HG03060 (cell line): ENCODE results near the gene GPX4.

ENCODE experiments used
- ATAC-seq: cut with Tn5 transposase; IDR thresholded peaks from one replicate; pipeline ENCODE4 v1.9.1; 2021; ENCODE audit warnings: low read depth, moderate number of reproducible peaks; ENCODE audit not compliant: unreplicated experiment

The GPX4 gene, protein sequence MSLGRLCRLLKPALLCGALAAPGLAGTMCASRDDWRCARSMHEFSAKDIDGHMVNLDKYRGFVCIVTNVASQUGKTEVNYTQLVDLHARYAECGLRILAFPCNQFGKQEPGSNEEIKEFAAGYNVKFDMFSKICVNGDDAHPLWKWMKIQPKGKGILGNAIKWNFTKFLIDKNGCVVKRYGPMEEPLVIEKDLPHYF

DNA sequence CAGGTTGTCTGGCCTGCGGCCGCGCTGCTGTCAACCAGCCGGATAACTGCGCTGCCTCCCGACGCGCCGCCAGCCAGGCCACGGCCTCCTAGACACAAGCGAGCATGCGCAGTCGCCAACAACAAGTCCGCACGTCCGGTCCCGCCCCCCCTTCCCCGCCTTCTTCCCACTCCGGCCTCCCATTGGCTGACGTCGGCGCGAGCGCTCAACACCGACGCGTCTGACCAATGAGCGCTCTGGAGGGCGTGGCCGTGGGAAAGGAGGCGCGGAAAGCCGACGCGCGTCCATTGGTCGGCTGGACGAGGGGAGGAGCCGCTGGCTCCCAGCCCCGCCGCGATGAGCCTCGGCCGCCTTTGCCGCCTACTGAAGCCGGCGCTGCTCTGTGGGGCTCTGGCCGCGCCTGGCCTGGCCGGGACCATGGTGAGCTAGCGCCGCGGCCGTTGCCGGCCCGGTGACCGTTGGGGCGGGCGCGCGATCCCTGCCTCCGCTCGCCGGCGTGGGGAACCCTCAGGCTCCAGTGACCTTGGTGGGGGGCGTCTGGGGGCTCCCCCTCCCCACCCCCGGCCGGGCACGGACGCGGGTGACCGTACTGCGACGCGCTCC, at the start of gene GPX4:
Gene GPX4 (plus strand): TSS at position 287 of the 603 bp plus-strand sequence. CDS start 50 bp downstream, at position 337.
- peak; percentile 35 for ATAC-seq

DNA sequence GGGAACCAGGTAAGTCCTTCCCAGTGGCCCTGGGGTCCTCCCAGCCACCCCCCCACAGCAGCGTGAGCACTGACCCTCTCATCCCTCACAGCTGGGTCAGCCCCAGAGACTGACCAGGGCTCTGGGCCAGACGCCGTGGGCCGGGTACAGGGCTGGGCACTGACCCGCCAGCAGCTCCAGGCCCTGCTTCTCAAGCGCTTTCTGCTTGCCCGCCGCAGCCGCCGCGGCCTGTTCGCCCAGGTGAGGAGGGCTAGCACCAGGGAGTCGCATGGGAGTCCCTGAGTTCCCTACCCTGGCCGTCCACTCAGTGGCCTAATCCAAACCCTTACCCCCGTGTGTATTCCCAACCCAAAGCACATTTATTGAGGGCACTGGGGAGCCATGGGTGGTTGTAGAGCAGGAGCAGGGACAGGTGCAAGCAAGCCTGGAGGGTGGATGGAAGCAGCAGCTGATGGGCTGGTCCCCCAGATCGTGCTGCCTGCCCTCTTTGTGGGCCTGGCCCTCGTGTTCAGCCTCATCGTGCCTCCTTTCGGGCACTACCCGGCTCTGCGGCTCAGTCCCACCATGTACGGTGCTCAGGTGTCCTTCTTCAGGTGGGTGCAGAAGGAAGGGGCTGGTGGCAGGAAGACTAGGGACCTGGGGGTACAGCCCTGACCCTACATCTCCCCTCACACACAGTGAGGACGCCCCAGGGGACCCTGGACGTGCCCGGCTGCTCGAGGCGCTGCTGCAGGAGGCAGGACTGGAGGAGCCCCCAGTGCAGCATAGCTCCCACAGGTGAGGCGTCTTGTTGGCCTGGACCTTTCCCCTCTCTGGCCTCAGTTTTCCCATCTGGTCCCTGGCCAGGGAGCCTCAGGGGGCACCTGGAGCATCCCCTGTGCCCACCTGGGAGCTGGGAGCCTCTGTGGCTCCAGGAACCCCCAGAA, 49.4 kb upstream of the GPX4 start:
- no peak for ATAC-seq

DNA sequence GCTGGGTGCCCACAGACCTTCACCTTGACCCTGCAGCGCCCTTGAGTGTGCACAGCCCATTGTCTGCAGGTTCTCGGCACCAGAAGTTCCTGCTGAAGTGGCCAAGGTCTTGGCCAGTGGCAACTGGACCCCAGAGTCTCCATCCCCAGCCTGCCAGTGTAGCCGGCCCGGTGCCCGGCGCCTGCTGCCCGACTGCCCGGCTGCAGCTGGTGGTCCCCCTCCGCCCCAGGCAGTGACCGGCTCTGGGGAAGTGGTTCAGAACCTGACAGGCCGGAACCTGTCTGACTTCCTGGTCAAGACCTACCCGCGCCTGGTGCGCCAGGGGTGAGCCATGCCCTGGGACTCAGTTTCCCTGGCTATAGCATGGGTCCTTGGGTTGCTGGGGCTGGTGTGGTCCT, 48.8 kb upstream of the GPX4 start:
- no peak for ATAC-seq

DNA sequence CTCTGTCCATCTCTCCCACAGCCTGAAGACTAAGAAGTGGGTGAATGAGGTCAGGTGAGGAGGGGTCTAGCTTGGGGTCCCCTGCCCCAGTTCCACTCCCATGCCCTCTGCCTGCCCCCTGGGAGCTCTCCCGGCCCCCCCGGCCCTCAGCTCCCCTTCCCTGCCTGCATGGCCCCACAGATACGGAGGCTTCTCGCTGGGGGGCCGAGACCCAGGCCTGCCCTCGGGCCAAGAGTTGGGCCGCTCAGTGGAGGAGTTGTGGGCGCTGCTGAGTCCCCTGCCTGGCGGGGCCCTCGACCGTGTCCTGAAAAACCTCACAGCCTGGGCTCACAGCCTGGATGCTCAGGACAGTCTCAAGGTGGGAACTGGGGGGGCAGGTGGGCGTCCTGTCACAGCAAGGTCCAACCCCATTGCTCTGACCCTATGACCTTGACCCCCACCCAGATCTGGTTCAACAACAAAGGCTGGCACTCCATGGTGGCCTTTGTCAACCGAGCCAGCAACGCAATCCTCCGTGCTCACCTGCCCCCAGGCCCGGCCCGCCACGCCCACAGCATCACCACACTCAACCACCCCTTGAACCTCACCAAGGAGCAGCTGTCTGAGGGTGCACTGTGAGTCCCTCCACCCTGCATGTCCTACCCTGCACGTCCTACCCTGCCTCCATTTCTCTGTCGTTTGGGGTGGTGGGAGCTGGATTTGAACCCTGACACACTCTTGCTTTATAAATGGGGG, 47.7 kb upstream of the GPX4 start:
- ATAC-seq = no peak

DNA sequence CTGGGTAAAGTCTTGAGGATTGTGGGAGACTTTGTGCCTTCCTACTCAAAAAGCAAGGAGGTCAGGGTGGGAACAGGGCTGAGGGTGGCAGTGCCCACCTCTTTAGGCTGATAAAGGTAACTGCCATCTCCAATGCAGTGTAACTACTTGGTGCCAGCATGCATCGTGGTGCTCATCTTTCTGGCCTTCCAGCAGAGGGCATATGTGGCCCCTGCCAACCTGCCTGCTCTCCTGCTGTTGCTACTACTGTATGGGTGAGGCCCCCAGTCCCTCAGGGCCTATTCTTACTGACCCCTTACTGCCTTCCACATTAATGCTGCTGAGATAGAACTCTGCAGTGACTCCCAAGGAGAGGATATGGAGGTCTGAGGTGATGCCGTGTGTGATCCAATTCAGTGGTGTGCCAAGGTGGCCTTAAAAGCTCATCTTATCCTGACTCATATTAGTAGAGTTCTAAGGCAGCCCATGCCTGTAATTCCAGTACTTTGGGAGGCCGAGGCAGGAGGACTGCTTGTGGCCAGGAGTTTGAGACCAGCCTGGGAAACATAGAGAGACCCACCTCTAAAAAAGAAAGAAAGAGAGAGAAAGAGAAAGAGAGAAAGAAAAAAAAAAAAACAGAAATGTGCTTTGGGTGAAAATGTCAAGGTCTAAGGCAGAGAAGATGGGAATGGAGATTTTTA, 46.5 kb upstream of the GPX4 start:
- no peak for ATAC-seq

DNA sequence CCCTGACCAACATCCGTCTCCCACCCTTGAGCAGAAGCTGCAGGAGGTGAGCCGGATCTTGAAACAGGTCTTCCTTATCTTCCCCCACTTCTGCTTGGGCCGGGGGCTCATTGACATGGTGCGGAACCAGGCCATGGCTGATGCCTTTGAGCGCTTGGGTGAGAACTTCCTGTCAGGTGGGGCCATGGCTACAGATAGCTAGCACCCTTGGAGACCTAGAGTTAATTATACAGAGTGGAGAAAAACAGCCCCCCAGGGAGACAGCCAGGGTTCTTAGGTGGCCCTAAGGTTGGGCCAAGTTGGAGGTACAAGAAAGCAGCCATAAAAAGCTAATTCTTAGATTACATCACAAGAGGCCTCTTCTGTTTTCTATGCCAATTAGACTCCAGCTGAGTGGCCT, 45.7 kb upstream of the GPX4 start:
- no peak for ATAC-seq

DNA sequence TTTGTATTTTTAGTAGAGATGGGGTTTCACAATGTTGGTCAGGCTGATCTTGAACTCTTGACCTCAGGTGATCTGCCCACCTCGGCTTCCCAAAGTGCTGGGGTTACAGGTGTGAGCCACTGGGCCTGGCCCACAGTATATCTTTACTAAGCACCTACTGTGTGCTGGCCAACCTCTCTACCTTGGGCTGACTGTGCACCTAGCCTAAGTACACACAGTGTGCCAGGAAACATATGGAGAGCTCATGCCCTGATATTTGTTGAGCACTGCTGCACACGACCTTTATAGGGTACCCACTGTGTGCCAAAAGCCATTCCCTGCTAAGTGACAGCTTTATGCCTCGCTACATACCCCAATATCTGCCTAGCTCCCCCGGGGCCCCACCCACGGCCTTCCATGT, 43.1 kb upstream of the GPX4 start:
- no peak for ATAC-seq

DNA sequence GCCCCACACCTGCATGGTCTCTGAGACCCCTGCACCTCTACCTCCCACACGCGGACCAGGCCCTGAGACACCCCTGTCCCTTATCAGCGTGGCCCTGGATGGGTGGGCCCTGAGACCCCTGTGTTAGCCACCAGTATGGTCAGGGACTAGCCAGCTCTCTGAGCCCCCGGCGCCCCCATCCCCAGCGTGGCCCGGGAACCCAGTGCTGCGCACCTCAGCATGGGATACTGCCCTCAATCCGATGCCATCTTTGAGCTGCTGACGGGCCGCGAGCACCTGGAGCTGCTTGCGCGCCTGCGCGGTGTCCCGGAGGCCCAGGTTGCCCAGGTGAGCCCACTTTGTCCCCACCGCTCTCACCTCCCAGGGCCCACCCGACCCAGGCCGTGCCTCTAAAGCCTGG, 41.8 kb upstream of the GPX4 start:
- no peak for ATAC-seq

DNA sequence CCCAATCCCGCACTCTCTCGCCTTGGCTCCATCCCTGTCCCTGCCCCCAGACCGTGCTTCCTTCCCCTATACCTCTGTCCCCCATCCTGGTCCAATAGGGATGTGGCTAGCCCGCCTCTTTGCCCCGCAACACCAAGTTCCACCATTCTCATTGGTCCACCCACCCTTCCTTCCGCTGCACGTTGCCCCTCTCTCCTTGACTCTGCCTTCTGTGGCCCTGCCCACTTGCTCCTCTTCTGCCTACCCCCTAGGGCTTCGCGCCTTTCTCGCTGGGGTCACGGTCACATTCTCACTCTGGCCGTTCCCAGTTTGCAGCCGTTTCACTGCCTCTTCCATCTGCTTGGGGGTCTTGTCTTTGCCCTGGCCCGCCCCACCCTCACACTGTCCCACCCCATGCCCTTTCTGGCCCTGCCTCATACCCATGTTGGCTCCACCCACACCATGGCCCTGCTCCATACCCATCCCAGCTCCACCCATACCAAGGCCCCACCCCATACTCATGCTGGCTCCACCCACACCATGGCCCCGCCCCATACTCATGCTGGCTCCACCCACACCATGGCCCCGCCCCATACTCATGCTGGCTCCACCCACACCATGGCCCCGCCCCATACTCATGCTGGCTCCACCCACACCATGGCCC, 41.3 kb upstream of the GPX4 start:
- ATAC-seq = no peak

DNA sequence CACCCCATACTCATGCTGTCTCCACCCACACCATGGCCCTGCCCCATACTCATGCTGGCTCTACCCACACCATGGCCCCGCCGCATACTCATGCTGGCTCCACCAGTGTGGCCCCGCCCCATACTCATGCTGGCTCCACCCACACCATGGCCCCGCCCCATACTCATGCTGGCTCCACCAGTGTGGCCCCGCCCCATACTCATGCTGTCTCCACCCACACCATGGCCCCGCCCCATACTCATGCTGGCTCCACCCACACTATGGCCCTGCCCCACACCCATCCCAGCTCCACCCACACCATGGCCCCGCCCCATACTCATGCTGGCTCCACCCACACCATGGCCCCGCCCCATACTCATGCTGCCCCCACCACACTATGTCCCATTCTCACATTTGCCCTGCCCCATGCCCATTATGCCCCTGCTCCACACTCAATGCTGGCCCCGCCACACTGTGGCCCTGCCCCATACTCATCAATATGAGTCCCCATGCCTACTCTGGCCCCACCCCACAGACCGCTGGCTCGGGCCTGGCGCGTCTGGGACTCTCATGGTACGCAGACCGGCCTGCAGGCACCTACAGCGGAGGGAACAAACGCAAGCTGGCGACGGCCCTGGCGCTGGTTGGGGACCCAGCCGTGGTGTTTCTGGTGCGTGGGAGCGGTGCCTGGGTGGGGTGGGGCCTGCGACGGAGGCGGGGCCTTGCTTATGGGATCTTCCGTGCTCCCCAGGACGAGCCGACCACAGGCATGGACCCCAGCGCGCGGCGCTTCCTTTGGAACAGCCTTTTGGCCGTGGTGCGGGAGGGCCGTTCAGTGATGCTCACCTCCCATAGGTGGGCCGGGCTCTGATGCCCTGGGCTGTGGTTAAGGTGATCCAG, 40.5 kb upstream of the GPX4 start:
- ATAC-seq = no peak

DNA sequence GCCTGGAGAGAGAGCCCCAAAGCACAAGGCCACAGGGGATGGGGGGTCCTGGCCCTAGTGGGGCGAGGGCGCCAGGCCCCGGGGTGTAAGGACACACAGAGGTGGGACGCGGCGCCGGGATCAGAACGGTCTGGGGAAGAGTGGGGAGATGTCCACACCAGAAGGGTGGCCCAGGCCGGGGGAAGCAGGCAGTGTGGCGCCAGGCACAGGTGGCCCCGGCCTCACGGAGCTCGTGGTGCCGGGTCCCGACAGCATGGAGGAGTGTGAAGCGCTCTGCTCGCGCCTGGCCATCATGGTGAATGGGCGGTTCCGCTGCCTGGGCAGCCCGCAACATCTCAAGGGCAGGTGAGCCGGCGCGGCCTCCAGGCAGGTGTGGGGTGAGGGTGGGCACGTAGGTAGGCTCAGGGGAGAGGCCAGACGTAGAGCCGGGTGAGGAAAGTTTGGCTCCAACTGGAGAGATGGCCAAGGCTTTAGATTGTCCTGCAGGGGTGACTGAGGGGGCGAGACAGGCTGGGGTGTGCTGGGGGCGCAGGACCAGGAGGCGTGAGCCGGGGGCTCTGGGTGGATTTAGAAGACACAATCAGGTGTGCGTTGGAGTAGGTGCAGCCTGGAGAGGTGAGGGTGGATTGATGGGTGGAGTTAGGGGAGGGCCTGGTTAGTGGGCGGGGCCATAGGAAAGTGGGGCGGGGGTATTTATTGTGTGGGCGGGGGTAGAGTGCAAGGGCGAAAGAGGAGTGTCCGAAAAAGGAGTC, 39.7 kb upstream of the GPX4 start:
- no peak for ATAC-seq

DNA sequence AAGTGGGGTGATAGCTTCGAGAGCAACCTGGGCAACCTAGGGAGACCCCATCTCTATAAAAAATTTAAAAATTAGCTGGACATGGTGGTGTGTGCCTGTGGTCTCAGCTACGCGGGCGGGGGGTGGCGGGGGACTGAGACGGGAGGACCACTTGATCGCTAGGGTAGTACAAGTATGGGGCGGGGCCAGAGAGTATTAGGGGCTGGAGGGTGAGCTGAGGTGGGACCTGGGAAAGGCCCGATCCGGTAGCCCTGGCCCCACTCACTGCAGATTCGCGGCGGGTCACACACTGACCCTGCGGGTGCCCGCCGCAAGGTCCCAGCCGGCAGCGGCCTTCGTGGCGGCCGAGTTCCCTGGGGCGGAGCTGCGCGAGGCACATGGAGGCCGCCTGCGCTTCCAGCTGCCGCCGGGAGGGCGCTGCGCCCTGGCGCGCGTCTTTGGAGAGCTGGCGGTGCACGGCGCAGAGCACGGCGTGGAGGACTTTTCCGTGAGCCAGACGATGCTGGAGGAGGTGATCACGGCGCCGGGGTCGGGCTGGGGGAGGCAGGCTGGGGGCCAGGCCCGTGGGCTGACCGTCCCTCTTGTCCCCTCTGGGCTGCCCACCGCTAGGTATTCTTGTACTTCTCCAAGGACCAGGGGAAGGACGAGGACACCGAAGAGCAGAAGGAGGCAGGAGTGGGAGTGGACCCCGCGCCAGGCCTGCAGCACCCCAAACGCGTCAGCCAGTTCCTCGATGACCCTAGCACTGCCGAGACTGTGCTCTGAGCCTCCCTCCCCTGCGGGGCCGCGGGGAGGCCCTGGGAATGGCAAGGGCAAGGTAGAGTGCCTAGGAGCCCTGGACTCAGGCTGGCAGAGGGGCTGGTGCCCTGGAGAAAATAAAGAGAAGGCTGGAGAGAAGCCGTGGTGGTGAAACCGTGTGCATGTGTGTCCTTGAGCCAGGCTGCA, 38.9 kb upstream of the GPX4 start:
- no peak for ATAC-seq

DNA sequence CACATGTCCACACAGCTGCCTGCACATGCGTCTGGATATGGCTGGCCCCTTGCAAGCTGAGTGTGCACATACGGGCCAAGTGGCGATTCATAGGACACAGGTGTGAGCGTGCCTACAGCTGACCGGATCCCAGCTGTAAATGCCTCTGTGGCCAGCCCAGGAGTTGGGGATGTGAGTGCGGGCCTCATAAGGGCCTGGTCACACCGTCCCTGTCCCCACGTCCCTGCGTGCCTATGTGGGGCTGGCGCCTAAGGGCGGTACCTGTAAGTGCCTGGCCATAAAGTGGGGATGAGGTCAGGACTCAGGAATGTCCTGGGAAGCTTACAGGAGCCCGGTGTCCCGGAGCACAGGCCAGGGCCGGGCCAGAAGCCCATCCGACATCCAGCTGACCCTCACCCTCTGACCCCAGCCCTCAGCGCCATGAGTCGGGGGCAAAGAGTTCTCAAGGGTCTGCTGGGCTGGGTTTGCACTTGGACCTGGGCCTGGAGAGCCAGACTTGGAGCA, 38.1 kb upstream of the GPX4 start:
- no peak for ATAC-seq

DNA sequence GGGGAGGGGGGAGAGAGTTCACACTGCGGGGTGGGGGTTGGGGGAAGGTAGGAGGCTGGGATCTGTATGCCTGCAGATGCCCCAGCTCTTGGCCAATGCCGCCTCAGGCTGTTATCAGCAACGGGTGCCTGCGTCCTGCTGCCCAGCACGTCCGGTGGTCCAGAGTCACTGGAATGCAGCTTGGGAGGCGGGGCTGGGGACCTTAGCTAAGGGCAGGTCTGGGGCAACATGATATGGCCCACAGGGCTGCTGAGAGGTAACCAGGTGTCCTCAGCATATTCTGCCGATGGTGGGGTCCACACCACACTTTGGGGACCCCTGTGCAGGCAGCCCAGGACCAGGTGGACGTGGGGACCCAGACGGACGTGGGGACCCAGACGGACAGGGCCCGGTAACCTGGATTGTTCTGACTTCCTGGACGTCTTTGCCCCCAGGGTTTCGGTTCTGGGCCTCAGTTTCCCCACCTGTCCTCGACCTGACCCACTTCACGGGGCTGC, 37.5 kb upstream of the GPX4 start:
- ATAC-seq = no peak

DNA sequence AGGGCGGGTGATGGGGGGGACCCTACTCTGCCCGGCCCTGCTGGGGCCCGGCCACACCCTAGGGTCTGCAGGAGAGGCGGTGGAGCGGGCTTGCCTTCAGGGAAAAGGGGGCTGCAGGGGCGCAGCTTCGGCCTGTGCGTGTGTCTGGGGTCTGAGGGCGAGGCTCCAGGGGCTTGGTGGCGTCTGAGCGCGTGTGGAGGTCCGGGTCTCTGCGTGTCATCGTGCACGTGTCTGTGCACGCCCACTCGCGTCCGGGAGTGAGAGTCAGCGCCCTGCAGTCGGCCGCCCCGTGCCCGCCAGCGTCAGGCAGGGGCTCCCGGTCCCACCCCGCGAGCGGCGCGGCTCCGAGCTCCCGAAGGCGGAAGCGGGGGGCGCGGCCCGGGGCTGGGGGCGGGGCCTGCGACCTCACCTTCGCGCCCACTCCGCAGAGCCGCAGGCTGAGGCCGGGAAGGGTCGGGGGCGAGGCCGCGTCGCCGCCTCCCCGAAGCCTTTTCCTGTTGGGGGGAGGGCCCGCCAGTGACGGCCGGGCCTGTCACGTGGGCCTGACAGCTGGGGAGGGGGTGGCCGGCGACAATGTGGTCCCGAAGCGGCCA, 37.0 kb upstream of the GPX4 start, which contains the start of gene ARHGAP45:
Gene ARHGAP45 (plus strand): TSS at position 420 of the 593 bp plus-strand sequence. CDS start 239 bp downstream, outside the sequence.
- ATAC-seq = no peak

DNA sequence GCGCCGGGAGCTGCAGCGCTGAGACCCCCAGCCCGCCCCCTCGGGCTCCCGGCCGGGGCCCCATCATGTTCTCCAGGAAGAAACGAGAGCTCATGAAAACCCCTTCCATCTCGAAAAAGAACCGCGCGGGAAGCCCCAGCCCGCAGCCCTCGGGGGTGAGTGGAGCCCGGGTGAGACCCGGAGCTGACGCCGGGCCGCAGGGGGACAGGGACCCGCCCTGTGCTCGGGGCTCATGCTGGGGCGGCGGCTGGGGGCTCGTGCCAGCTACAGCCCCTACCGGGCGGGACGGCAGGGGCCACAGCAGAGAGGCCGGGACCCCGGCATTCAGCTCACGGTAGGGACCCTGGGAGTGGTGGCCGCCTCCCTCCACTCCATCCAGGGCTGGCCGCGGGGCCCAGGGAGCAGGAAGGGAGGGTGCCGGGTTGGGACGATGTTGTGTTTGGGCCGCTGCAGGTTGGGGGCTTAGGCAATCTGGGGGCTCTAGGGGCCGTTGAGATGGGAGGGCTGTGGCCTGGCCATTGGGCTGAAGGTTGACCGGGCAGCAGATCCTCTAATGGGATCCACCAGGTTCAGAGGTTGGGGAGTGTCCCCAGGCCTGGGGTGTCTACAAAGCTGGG, 36.3 kb upstream of the GPX4 start:
- no peak for ATAC-seq
